CD4-positive, alpha-beta T cell treated with Interleukin-4 for 1 hour (primary cell): ENCODE data around the gene LRFN5.

ENCODE experiments used
- DNase-seq, 2 donors: peaks; one replicate each; pipeline ENCODE4 v3.0.0-alpha.2; 2020 to 2022

LRFN5 gene

DNA sequence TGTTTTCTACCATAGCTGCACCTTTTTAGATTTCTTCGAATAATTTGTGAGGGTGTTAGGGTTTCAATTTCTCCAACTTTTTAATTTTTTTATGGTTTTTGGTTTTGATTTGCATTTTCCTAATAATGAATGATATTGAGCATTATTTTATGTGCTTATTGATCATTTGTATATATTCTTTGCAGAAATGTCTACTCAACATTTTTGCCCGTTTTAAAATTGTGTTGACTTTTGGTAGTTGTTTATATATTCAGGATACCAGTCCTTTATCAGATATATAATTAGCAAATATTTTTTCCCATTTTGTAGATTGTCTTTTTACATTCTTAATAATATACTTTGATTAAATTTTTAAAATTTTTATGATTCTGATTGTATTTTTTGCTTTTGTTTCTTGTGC, 306.7 kb downstream of the LRFN5 start:
- DNase-seq, result no peak

- DNase-seq, result no peak
These were observed 309.1 kb downstream of the LRFN5 start for GRCh38 chr14:41915732-41916131.

GRCh38 chr14:41916313-41916712, 309.6 kb downstream of the LRFN5 start:
- no peak for DNase-seq

DNA sequence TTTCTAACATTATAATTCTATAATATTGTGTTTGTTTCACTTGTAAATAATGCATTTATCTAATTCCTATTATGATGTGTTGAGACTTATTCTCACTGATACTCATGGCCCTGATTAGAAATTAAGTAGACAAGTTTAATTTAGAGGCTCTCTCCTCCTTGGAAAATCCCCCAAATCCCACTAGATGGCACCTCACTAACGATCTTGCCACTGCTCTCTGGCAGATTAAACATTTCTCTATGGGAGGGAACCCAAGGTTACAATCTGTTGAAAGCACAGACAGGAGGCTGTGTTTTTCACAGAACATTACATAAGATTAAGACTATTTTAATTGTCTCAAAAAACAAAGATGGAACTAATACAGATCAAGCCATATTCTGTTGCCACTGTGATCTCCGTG, 318.7 kb downstream of the LRFN5 start:
- no peak for DNase-seq

- DNase-seq, result no peak
These were observed 343.9 kb downstream of the LRFN5 start for GRCh38 chr14:41950428-41951151.
